Measurements from ENCODE around the gene GSAP.

GSAP gene

GRCh38 chr7:77391230-77391629, 24.9 kb downstream of the GSAP start:
- no peak for TF ChIP-seq CTCF (IDR thresholded peaks at IDR 0.05; ENCODE audit: insufficient read depth, low read depth, low read length, missing control alignments)
- DNase-seq (ENCODE audit: low read depth), result peak; percentile 61
- H3K4me3 ChIP-seq (ENCODE audit: low read depth, low read length), result no peak overlapping the region

GRCh38 chr7:77388055-77388641, 28.0 kb downstream of the GSAP start:
- TF ChIP-seq CTCF (IDR thresholded peaks at IDR 0.05; ENCODE audit: insufficient read depth, low read depth, low read length, missing control alignments), result no peak
- no peak overlapping the region for H3K4me3 ChIP-seq (ENCODE audit: low read depth, low read length)
- DNase-seq (ENCODE audit: low read depth), result no peak

- no peak overlapping the region for H3K4me3 ChIP-seq (ENCODE audit: low read depth, low read length)
- no peak for TF ChIP-seq CTCF (IDR thresholded peaks at IDR 0.05; ENCODE audit: insufficient read depth, low read depth, low read length, missing control alignments)
- DNase-seq (ENCODE audit: low read depth), result no peak
Measured at GRCh38 chr7:77386165-77386822, 29.9 kb downstream of the GSAP start.

GRCh38 chr7:77383333-77383740, 32.8 kb downstream of the GSAP start:
- DNase-seq (ENCODE audit: low read depth), result no peak
- no peak for TF ChIP-seq CTCF (IDR thresholded peaks at IDR 0.05; ENCODE audit: insufficient read depth, low read depth, low read length, missing control alignments)
- H3K4me3 ChIP-seq (ENCODE audit: low read depth, low read length), result no peak overlapping the region

GRCh38 chr7:77382532-77382931, 33.6 kb downstream of the GSAP start:
- no peak overlapping the region for H3K4me3 ChIP-seq (ENCODE audit: low read depth, low read length)
- no peak for DNase-seq (ENCODE audit: low read depth)
- no peak for TF ChIP-seq CTCF (IDR thresholded peaks at IDR 0.05; ENCODE audit: insufficient read depth, low read depth, low read length, missing control alignments)

- no peak for DNase-seq (ENCODE audit: low read depth)
- TF ChIP-seq CTCF (IDR thresholded peaks at IDR 0.05; ENCODE audit: insufficient read depth, low read depth, low read length, missing control alignments), result no peak
- H3K4me3 ChIP-seq (ENCODE audit: low read depth, low read length), result no peak overlapping the region
Measured at GRCh38 chr7:77378584-77378983, 37.6 kb downstream of the GSAP start.

GRCh38 chr7:77370606-77371005, 45.5 kb downstream of the GSAP start:
- peak; percentile 36 for DNase-seq (ENCODE audit: low read depth)
- no peak overlapping the region for H3K4me3 ChIP-seq (ENCODE audit: low read depth, low read length)
- TF ChIP-seq CTCF (IDR thresholded peaks at IDR 0.05; ENCODE audit: insufficient read depth, low read depth, low read length, missing control alignments), result no peak
